GM13976 (cell line): Measurements from ENCODE around the gene SH2D4B.
"Not testable (repeated sequence)": the region's sequence is repeated elsewhere in the genome, so short reads cannot be mapped to it uniquely, and the experiment has no call there.

Experiments
- DNase-seq: peaks from one replicate; pipeline ENCODE4 v3.0.0; 2012; ENCODE audit warnings: low spot score
- CTCF ChIP-seq: IDR thresholded peaks from 2 replicates; pipeline ENCODE4 v1.5.1; 2012; ENCODE audit warnings: borderline replicate concordance, mild to moderate bottlenecking; ENCODE audit not compliant: insufficient read depth; ENCODE audit errors: extremely low read depth, missing control alignments, control extremely low read depth
- in situ Hi-C: fragments of 300-500 bp; cut with MboI; formaldehyde crosslinking; loops from one replicate; pipeline ENCODE4 v1.12.0; 2022; ENCODE audit warnings: low sequenced_read_pairs, mixed read lengths, inconsistent platforms; ENCODE audit not compliant: unreplicated experiment

SH2D4B gene

GRCh38 chr10:80542652-80543318 is 5.1 kb downstream of the SH2D4B start:
- TF ChIP-seq CTCF, result no peak
- DNase-seq, result no peak
- in situ Hi-C loops, result no loop called here

- DNase-seq, in situ Hi-C loops: not testable (repeated sequence)
Measured at GRCh38 chr10:80543319-80543672, 5.6 kb downstream of the SH2D4B start.

- in situ Hi-C loops, result no loop called here
- no peak for DNase-seq
- no peak for TF ChIP-seq CTCF
Measured at GRCh38 chr10:80544316-80544953, 6.7 kb downstream of the SH2D4B start.

- in situ Hi-C loops, result no loop called here
- TF ChIP-seq CTCF, result no peak
- no peak for DNase-seq
Measured at GRCh38 chr10:80545258-80545881, 7.7 kb downstream of the SH2D4B start.

GRCh38 chr10:80552151-80552646 is 14.5 kb downstream of the SH2D4B start:
- no peak for TF ChIP-seq CTCF
- no peak for DNase-seq
- in situ Hi-C loops, result no loop called here

- TF ChIP-seq CTCF, result no peak
- no peak for DNase-seq
- in situ Hi-C loops, result no loop called here
Measured at GRCh38 chr10:80553436-80553835, 15.7 kb downstream of the SH2D4B start.

- no peak for TF ChIP-seq CTCF
- in situ Hi-C loops, result no loop called here
- DNase-seq, result no peak
Measured at GRCh38 chr10:80554050-80554449, 16.3 kb downstream of the SH2D4B start.
